HG02588 (cell line): ENCODE measurements around the gene ZNF607.

Experiments used
- ATAC-seq: cut with Tn5 transposase; IDR thresholded peaks from one replicate; pipeline ENCODE4 v1.9.1; 2021; ENCODE audit warnings: mild to moderate bottlenecking, moderate library complexity; ENCODE audit not compliant: unreplicated experiment

ZNF607 gene

GRCh38 chr19:37654118-37654517, 65.4 kb downstream of the ZNF607 start:
- no peak for ATAC-seq
